GM18870 (cell line): ENCODE data around the gene MAN2A1.
"Not testable (repeated sequence)": the region's sequence is repeated elsewhere in the genome, so short reads cannot be mapped to it uniquely, and the experiment has no call there.

ENCODE experiments used
- ATAC-seq: cut with Tn5 transposase; IDR thresholded peaks from one replicate; pipeline ENCODE4 v1.9.1; 2021; ENCODE audit warnings: moderate library complexity; ENCODE audit not compliant: unreplicated experiment

The MAN2A1 gene

GRCh38 chr5:109857405-109858031, 167.8 kb downstream of the MAN2A1 start:
- no peak for ATAC-seq

GRCh38 chr5:109859537-109859936, 169.8 kb downstream of the MAN2A1 start:
- no peak for ATAC-seq

- no peak for ATAC-seq
Measured at GRCh38 chr5:109862301-109862700, 172.6 kb downstream of the MAN2A1 start.

- peak; percentile 62 for ATAC-seq
Measured at GRCh38 chr5:109863752-109864151, 174.0 kb downstream of the MAN2A1 start.

GRCh38 chr5:109865637-109866036, 175.9 kb downstream of the MAN2A1 start:
- no peak for ATAC-seq

- no peak for ATAC-seq
Measured at GRCh38 chr5:109866051-109866450, 176.3 kb downstream of the MAN2A1 start.

GRCh38 chr5:109868737-109869136, 179.0 kb downstream of the MAN2A1 start:
- no peak for ATAC-seq

- ATAC-seq = no peak
Measured at GRCh38 chr5:109873687-109874086, 184.0 kb downstream of the MAN2A1 start.

- no peak for ATAC-seq
Measured at GRCh38 chr5:109874108-109874507, 184.4 kb downstream of the MAN2A1 start.

- ATAC-seq = no peak
Measured at GRCh38 chr5:109876030-109876725, 186.5 kb downstream of the MAN2A1 start.

GRCh38 chr5:109876941-109877669, 187.4 kb downstream of the MAN2A1 start:
- ATAC-seq = no peak

- ATAC-seq = no peak
Measured at GRCh38 chr5:109877670-109878045, 187.9 kb downstream of the MAN2A1 start.

- ATAC-seq = no peak
Measured at GRCh38 chr5:109878887-109879286, 189.2 kb downstream of the MAN2A1 start.

- ATAC-seq = no peak
Measured at GRCh38 chr5:109880907-109881685, 191.4 kb downstream of the MAN2A1 start.

GRCh38 chr5:109882546-109882945, 192.8 kb downstream of the MAN2A1 start:
- no peak for ATAC-seq

GRCh38 chr5:109884676-109885075, 194.9 kb downstream of the MAN2A1 start:
- ATAC-seq = no peak

- no peak for ATAC-seq
Measured at GRCh38 chr5:109885205-109885604, 195.5 kb downstream of the MAN2A1 start.

- no peak for ATAC-seq
Measured at GRCh38 chr5:109888989-109889388, 199.3 kb downstream of the MAN2A1 start.

GRCh38 chr5:109893271-109893670, 203.5 kb downstream of the MAN2A1 start:
- not testable (repeated sequence) for ATAC-seq

- no peak for ATAC-seq
Measured at GRCh38 chr5:109898269-109899162, 208.8 kb downstream of the MAN2A1 start.
